Suprapubic skin (tissue), 4 donors: ENCODE measurements around the gene DNAH14. TPM values are rescaled to one million over a fixed set of nuclear protein-coding genes. Genes with fewer than 3 reads are reported as not detected.
"Not testable (repeated sequence)": the region's sequence is repeated elsewhere in the genome, so short reads cannot be mapped to it uniquely, and the experiment has no call there.

Experiments
- DNase-seq, 2 donors: peaks; one replicate each; pipeline ENCODE4 v3.0.0-alpha.2; 2019; ENCODE audit warnings: low spot score in 2 of 2
- H3K27ac ChIP-seq: fragments of 200-600 bp; sonication (generic); one replicate; pipeline ENCODE4 v1.5.1; 2019
- H3K27me3 ChIP-seq: fragments of 200-600 bp; sonication (generic); one replicate; pipeline ENCODE4 v1.5.1; 2019
- H3K36me3 ChIP-seq: fragments of 200-600 bp; sonication (generic); one replicate; pipeline ENCODE4 v1.5.1; 2019
- H3K4me1 ChIP-seq: fragments of 200-600 bp; sonication (generic); one replicate; pipeline ENCODE4 v1.5.1; 2019
- H3K4me3 ChIP-seq: fragments of 200-600 bp; sonication (generic); one replicate; pipeline ENCODE4 v1.5.1; 2019; ENCODE audit warnings: mild to moderate bottlenecking
- H3K9me3 ChIP-seq: fragments of 200-600 bp; sonication (generic); one replicate; pipeline ENCODE4 v1.5.1; 2019
- CTCF ChIP-seq, 2 donors: fragments of 200-600 bp in 1 of 2; fragments of 450-650 bp in 1 of 2; sonication (generic) in 1 of 2; IDR thresholded peaks; one replicate each; pipeline ENCODE4 v1.5.1; 2016 to 2019; ENCODE audit warnings: antibody characterized with exemption in 2 of 2, mild to moderate bottlenecking in 1 of 2, moderate library complexity in 1 of 2
- EP300 ChIP-seq: sonication (generic); formaldehyde crosslinking; IDR thresholded peaks from one replicate; pipeline ENCODE4 v1.6.1; 2017; ENCODE audit warnings: antibody characterized with exemption
- POLR2A ChIP-seq, 2 donors: fragments of 450-650 bp; IDR thresholded peaks; one replicate each; pipeline ENCODE4 v1.6.1; 2017; ENCODE audit warnings: antibody characterized with exemption in 2 of 2, mild to moderate bottlenecking in 2 of 2, moderate library complexity in 2 of 2
- POLR2AphosphoS5 ChIP-seq, 3 donors: sonication (generic); formaldehyde crosslinking; IDR thresholded peaks; one replicate each; pipeline ENCODE4 v1.6.1; 2017; ENCODE audit warnings: antibody characterized with exemption in 3 of 3
- WGBS: methylation state at CpG from one replicate; pipeline ENCODE4 v1.1.5; 2018; 5-methylcytosine and 5-hydroxymethylcytosine counted together
- total RNA-seq, 4 donors: library from RNA; depleted of rRNA; stranded (reverse); fragments of >200 nt; gene quantifications; one replicate each; pipeline ENCODE4 v1.1.0, GENCODE V29; 2016

DNAH14 gene
- total RNA-seq, 4 donors from 2014 or later = 4.2 to 6.2 (median 5.4) TPM

DNA sequence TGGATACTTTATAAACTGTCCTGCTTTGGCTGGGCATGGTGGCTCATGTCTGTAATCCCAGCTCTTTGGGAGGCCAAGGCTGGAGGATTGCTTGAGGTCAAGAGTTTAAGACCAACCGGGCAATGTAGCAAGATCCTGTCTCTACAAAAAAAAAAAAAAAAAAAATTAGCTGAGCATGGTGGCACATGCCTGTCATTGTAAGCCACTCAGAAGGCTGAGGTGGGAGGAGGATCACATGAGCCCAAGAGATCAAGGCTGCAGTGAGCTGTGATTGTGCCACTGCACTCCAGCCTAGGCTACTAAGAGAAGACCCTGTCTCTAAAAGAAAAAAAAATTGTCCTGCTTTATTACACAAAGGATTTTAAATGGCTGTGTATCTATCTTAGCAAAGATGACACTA, 403.2 kb downstream of the DNAH14 start:
- Histone ChIP-seq H3K27me3 (no peaks in the 10 kb centered on the region), H3K27ac (no peak overlapping the region), H3K4me3 (no peak overlapping the region), H3K9me3 (no peaks in the 10 kb centered on the region), H3K36me3 (no peaks in the 10 kb centered on the region), H3K4me1 (no peaks in the 10 kb centered on the region)
- TF ChIP-seq CTCF (IDR thresholded peaks at IDR 0.05) (no peak), POLR2A (IDR thresholded peaks at IDR 0.05) (no peak), EP300 (no peak), POLR2AphosphoS5 (IDR thresholded peaks at IDR 0.05) (no peak)
- WGBS = 81% methylated on average over 1 of the region's 1 CpG
- no peak for DNase-seq

- H3K27ac ChIP-seq, H3K27me3 ChIP-seq, DNase-seq, H3K4me1 ChIP-seq, H3K4me3 ChIP-seq, H3K36me3 ChIP-seq, H3K9me3 ChIP-seq: not testable (repeated sequence)
- WGBS = 37% methylated on average over 17 of the region's 18 CpGs
Measured at GRCh38 chr1:225335098-225335778, 405.8 kb downstream of the DNAH14 start.

DNA sequence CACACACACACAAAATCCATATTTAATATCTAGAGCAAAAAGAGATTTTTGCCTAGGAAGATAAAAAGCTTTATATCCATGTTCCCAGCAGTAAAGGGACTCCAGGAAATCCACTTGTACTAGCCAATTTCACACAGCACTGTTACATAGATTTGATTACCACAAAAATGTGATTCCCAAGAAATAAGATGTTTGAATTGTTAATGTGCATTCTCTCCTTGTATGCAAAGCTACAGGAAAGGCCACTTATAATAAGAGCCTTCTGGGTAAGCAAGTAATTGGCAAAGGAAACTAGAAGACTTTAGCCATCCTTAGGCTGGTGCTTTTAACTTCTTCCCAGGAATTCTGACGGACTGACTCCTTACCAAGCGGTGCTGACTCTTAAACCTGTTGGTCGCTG, 409.1 kb downstream of the DNAH14 start:
- no peaks in the 10 kb centered on the region for H3K36me3 ChIP-seq
- H3K27me3 ChIP-seq = no peaks in the 10 kb centered on the region
- TF ChIP-seq POLR2AphosphoS5 (IDR thresholded peaks at IDR 0.05) (no peak), CTCF (IDR thresholded peaks at IDR 0.05) (no peak), EP300 (no peak), POLR2A (IDR thresholded peaks at IDR 0.05) (no peak)
- no peak overlapping the region for H3K27ac ChIP-seq
- H3K4me1 ChIP-seq = no peaks in the 10 kb centered on the region
- WGBS = 81% methylated on average over 3 of the region's 3 CpGs
- no peak overlapping the region for H3K4me3 ChIP-seq
- H3K9me3 ChIP-seq = no peaks in the 10 kb centered on the region
- DNase-seq = no peak

- no peak overlapping the region for H3K4me3 ChIP-seq
- TF ChIP-seq EP300 (no peak), POLR2A (IDR thresholded peaks at IDR 0.05) (no peak), CTCF (IDR thresholded peaks at IDR 0.05) (no peak), POLR2AphosphoS5 (IDR thresholded peaks at IDR 0.05) (no peak)
- no peak for DNase-seq
- H3K36me3 ChIP-seq = no peaks in the 10 kb centered on the region
- no peak overlapping the region for H3K27ac ChIP-seq
- WGBS = 95% methylated on average over 3 of the region's 3 CpGs
- no peaks in the 10 kb centered on the region for H3K27me3 ChIP-seq
- no peaks in the 10 kb centered on the region for H3K4me1 ChIP-seq
- H3K9me3 ChIP-seq = no peaks in the 10 kb centered on the region
Measured at GRCh38 chr1:225341642-225342041, 412.2 kb downstream of the DNAH14 start.

DNA sequence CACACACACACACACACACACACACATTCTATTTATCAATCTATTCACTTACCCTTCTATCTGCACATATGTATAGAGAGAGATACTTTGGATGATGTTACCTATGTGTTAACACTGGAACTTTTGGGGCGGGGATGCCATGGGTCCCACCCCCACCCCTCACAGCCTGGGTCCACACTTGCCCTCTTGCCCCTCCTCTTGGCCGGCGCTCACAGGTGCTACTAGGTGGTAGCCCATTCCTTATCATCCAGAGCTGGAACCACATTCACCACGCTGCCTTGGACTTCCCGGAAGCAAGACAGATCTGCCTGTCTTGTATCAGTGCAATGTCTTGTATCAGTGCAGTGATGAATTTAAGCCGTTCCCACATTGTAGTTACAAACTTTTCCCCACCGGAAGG, 413.2 kb downstream of the DNAH14 start:
- 85% methylated on average over 7 of the region's 7 CpGs for WGBS
- Histone ChIP-seq H3K27ac (no peak overlapping the region), H3K27me3 (no peaks in the 10 kb centered on the region)

More for the DNA sequence above, 413.2 kb downstream of the DNAH14 start:
- no peaks in the 10 kb centered on the region for H3K9me3 ChIP-seq
- no peaks in the 10 kb centered on the region for H3K4me1 ChIP-seq
- H3K4me3 ChIP-seq = no peak overlapping the region
- no peak for TF ChIP-seq POLR2AphosphoS5 (IDR thresholded peaks at IDR 0.05)
- no peak for TF ChIP-seq EP300
- TF ChIP-seq CTCF (IDR thresholded peaks at IDR 0.05) = no peak
- TF ChIP-seq POLR2A (IDR thresholded peaks at IDR 0.05) = no peak
- no peak for DNase-seq
- H3K36me3 ChIP-seq = no peaks in the 10 kb centered on the region
